Stimulated activated naive CD4-positive, alpha-beta T cell (primary cell): ENCODE results near the gene PHGDH.

Experiments used
- DNase-seq, 6 experiments: peaks; one replicate each; lab custom pipeline; 2025; lab: John Stamatoyannopoulos, UW

Gene PHGDH

GRCh38 chr1:119791377-119791776 lies 79.6 kb downstream of the PHGDH start:
- DNase-seq = no peak
